ENCODE results near the gene RAB23.
A peak's percentile ranks its signal among the peaks of the same experiment; 100 is the strongest.

RAB23 gene

DNA sequence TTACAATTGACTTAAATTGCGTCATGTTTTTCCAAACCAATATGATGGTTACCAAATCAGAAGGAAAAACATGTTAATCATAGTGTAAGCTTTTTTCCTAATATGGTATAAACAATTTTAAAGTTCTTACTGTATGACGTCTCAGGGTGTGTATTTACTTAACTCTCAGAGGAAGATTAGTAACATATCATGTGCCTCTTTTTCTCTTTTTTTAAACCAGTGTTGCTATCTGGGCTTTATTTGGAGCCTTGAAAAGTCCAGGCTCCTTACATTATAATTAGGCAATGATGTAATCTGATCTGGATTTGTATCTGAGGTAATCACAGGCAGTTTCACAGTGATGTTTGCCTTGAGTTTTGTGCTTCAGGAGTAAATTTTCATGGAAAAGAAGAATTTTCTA lies 20.4 kb upstream of the RAB23 start:
- no peak for DNase-seq

DNA sequence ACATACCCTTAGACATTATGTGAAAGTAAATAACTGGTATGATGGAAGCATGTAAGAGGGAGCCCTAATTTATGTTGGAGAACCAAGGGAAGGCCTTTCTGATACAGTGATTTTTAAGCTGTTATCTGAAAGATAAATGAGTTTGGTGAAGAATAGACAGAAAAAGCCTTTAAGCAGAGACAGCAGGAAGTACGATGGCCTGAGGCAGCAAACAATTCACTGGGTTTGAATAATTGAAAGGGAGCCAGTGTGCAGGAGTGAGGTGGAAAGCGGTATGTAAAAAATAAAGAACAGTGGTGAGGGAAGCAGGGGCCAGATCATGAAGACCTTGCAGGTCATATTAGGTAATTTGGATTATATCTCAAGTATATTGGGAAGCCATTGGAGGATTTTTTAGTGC lies 4.1 kb upstream of the RAB23 start:
- no peak for DNase-seq

DNA sequence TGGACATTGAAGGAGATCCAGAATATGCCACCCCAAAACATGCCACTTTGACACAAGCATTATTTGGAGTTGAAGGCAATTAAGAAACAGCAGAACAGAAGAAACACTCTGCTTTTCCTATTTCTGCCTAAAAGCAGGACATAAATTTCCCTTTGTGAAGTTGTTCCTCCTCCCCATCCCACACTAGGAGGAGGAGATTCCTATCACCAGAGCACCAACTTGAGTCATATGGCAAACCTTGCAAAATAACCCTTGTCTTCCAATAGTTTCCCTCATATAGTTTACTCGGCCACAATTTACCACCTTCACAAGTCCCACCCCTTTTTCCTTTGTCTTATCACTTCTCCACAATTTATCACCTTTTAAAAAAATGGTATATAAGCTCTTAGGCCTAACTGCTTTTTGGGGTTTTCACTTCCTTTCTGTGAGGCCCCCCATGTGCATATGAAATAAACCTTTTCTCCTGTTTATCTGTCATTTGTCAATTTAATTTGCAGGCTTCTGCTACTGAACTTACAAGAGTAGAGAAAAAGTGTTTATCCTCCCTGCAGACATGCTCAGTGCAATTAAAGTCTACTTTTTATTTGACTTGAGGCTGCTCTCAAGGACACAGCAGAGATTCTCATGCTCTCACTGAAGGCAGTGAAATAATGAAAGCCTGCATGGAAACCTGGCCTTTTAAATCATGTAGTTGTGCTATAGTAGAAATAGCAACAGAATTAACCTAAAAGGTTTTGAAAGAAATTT lies 2.8 kb upstream of the RAB23 start:
- DNase-seq, result no peak

DNA sequence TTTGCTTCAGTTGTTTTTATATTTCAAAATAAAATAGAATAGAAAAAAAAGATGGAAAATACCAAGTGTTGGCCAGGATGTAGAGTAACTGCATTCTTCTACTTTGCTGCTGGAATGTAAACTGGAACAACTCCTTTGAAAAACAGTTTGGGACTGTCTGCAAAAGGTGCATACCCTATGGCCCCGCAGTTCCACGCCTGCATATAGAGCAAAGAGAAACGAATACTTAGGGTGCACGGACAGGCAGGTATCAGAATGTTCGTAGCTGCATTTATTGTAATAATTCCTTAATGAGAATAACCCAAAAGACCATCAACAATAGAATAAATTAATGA lies 603 bp upstream of the RAB23 start:
- no peak for DNase-seq

DNA sequence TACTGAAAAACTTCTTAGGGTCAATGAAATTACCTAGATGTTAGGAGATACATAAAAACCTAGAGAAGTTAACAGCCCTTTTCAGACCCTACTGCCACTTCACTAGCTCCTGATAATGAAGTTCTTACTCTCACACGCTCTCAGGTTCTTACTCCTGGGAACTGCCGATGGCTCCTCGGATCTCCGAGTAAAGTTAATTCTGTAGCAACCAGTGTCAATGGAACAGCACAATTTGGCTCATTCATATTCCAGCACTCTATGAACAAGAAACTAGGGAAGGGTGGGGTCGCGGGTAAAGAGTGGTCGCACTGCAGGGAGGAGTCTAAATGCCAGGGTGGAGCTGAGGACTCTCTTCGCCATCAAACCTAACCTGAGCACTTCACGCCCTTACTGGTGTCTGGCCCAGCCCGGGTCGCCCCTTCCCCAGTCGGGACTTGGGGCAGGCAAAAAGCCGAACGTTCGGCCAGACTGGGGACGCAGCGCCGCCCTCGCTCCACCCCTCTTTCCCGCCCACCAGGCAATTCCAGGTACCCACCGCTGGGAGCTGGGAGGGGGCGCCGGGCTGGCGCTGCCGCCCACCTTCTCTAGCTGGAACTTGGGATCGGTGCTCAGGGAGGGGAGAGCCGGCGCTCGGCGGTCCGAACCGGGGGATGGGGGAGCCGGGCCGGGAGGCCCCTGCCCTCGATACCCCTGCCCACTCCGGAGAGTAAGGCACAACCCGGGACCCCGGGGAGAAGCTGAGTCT lies 744 bp downstream of the RAB23 start:
- DNase-seq, result peak; percentile 81

DNA sequence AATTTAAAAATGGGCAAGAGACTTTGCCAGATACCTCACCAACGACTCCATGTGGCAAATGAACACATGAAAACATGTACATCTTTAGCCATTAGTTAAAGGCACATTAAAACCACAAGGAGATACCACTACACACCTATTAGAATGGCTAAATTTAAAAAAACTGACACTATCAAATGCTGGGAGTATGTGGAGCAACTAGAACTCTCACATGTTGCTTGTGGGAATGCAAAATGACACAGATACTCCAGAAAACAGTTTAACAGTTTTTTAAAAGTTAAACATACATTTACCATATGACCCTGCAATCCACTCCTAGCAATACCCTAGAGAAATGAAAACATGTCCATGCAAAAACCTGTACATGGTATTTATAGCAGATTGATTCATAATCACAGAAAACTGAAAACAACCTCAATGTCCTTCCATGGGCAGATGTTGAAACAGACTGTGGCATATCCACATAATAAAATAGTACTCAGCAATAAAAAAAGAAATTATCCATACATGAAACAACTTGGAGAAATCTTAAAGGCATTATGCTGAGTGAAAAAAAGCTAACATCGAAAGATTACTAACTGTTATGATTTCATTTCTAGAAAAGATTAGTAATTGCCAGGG lies 1.9 kb downstream of the RAB23 start:
- no peak for DNase-seq

DNA sequence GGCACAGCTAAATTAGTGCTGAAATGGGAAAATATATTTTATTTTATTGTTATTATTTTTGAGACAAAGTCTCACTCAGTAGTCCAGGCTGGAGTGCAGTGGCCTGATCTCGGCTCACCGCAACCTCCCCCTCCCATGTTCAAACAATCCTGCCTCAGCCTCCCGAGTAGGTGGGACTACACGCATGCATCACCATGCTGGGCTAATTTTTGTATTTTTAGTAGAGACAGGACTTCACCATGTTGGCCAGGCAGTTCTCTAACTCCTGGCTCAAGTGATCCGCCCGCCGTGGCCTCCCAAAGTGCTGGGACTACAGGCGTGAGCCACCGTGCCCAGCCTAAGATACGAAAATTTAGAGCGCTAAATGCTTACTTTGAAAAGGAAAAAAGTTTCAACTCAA lies 4.8 kb downstream of the RAB23 start:
- DNase-seq, result no peak

DNA sequence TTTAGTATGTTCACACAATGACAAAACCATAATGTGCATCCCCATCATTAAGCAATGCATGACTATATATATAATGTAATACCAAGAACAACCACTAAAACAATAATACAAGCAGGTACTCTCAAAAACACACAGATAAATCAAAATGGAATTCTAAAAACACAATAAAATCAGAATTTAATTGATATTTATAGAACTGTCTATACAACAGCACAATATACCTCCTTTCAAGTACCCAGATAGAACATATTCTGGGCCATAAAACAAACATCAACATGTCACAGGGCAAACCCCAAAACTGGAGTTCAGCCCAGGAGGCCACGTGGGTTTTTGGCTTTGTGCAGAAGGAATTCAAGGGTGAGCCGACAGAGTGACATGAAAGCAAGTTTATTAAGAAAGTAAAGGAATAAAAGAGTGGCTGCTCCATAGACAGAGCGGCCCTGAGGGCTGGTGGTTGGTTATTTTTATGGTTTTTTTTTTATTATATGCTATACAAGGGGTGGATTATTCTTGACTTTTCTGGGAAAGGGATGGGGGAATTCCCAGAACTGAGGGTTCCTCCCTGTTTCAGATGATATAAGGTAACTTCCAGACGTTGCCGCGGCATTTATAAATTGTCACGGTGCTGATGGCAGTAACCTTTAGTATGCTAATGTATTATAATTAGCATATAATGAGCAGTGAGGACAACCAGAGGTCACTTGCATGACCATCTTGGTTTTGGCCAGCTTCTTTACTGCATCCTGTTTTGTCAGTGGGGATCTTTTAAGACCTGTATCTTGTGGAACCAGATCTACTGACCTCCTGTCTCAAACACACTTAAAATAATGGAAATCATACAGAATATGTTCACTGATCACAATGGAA lies 5.6 kb downstream of the RAB23 start:
- no peak for DNase-seq

DNA sequence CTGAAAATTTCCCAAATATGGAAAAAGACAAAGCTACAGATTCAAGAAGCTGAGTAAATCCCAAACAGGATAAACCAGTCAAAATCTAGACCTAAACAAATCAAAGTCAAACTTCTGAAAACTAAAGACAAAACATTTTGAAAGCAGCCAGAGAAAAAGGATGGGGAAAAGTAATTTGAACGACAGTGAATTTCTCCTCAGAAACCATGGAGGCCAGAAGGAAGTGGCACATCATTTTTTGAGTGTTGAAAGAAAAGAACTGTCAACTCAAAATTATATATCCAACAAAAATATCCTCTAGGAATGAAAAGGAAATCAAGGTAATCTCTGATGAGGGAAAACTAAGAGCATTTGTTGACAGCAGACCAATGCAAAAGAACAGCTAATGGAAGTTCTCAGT lies 6.8 kb downstream of the RAB23 start:
- no peak for DNase-seq

DNA sequence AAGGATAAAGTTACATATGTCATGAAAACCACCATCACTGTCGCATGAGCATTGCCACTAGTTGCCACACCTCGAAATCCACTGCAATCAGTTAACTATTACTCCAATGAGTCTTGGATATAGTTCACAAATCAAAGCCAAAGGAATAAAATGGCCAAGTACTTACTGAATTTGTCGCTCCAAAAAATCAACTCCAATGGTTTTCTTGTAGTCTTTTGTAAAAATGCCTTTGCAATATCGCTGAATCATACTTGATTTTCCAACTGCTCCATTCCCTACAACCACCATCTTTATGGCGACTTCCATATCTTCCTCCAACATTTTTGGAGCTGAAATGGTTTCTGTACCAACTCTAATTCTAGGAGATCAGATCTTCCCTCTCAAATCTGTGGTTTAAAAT lies 12.0 kb downstream of the RAB23 start:
- no peak for DNase-seq

DNA sequence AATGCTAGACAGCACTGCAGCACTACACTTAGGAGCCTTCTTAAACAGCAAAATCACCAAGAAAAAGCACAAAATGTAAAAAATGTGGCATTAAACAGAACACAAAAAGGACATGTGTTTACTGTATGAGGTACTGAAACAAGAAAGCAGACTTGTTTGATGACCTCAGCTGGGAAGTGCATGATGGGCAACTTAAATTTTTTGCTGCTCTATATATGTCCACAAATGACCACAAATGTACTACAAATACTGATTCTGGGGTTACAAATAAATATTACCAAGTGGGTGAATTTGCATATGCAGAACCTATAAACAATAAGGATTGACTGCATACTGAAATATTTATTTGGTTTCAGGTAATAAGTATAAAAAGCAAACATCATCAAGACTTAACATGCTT lies 13.1 kb downstream of the RAB23 start:
- DNase-seq, result no peak

DNA sequence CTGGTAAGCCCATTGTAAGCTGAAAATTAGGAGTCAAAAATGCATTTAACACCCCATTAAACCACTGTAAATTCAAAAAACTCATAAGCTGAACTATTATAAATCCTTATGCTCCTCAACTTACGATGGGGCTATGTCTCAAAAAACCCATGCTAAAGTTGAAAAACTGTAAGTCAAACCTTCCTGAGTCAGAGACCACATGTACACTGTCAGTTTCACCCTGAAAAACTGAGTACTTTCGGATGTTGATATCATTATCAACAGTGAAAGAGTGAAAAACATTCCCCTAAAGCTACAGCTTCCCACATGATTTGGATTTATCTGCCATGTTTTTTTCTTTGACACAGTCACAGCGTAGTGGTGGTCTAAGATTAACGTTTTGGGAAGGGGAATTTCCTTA lies 14.2 kb downstream of the RAB23 start:
- no peak for DNase-seq

DNA sequence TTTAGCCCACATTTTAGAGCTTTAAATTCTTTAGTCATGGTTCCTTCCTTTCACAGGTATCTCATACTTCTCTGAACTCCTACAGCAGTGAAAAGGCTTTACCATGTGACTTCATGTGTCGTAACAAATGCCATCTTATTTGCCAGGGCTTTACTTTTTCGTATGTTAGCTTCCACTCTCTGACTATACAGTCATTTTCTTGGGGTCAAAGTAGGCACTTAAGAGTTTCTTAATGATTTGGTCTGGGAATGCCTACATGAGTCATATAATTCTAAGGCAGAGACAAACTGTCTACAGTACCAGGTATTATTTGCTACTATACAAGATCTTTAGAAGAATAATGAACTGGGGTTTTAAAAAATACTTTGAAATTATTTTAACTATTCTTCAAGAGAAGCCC lies 15.0 kb downstream of the RAB23 start:
- DNase-seq, result no peak

DNA sequence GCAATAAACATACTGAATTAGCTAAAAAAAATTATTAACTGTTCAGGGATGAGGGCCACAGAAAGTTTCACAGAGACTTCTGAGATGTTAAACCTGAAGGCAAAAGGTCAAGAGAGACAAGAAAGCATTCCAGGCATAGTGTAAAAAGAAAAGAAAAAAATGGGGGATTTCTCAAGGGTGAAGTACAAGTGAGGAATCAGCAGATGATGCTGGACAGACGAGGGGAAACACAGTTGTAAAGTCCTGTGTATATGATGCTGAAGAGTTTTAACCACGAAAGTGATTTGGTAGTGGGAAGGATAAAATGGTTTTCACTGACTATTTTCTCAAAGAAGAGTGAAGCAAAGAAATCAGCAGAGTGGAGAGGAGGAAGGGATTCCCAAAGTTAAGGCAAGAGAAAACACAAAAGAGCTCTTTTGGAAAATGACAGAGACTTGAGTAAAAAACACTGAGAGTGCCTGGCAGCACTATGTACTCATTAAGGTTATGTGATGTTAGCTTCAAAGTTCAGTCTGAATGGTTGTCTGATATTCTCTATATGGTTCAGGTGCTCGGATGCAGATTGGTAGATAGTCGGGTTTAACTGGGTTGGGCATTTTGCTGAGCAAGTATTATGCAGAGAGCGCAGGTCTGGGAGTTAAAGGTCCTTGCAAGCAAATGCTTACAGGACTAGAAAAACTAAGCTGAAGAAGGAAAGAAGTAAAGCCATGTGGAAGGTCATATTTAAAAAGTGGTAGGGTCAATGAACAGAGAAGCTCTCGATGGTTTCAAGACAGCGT lies 16.4 kb downstream of the RAB23 start:
- DNase-seq, result no peak

DNA sequence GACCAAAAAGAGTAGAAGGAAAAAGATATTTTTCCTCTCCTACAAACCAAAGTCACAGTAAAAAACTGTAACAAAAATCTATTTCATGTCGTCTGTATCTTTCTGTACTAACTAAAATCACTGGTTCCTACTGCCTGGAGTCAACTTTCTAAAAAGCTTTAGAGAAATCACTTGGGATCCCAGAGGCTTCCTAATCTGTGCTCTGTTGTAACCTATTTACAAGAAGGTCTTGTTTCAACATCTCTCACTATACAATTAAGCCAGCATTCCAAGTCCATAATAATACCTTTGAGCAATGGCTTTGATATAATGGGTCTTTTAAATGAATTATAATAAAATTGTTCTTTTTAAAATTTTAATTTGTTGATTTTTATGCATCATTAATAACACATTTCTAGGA lies 20.4 kb downstream of the RAB23 start:
- no peak for DNase-seq

DNA sequence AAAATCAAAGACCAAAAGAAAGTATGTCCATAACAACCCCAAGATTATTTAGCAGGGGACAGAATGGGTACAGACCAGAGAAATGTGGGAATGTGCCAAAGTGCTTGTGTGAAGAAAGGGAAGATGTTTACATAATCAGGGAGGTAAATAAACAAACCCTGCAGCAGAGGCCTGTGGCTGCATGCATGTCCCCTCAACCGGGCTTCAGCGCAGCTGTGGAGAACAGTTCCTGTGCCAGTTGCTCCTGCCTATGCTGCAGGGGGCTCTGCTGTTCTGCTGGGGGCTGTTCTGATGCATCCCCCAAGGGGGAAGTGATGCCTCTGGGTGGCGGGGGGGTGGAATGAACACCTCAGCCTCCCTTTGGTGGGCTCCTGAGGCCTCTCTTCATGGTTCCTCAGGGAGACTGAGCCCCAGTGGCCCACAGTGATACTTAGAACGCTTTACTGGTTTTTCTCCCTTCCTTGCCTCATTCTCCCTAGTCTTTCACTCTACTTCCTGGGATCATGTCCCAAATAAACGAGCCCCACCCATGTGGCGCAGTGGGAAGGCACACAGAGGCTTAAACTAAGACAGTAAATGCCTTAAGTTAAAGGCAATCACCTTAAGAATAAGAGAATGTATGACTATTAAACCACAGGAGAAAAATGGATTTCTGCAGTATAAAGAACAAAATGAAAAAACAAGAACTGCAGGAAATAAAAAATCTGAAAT lies 23.0 kb downstream of the RAB23 start:
- no peak for DNase-seq

DNA sequence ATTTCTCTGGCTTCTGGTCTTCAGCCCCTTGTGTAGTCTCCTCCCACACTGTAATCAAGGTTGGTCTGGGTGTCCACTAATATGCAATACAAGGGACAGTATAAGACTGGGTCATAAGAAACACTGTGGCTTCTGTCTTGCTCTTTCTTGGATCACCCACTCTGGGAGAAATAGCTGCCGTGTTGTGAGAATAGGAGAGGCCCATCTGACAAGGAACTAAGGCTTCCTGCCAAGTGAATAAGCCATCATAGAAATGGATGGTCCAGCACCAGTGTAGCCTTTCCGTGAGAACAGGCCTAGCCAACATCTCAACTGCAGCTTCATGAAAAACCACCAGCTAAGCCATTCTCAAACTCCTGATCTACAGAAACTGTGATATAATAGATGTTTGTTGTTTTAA lies 26.6 kb downstream of the RAB23 start:
- DNase-seq, result no peak

DNA sequence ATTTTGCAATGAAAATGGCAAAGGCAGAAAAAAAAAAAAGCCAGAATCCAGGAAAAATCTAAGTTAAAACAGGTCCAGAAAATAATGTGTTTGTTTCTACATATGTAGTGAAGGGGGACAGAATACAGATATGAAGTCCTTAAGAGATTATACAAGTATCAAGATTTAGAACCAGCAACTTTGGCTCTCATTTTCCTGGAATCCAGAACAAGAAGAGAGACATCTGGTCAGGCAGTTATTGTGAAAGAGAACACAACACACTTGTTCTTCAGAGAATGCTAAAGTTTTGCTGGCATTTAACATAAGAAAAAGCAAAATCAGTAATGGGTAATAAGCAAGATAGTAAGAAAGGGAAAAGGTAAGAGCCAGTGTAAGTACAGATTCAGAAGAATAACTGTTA lies 28.9 kb downstream of the RAB23 start:
- DNase-seq, result no peak

DNA sequence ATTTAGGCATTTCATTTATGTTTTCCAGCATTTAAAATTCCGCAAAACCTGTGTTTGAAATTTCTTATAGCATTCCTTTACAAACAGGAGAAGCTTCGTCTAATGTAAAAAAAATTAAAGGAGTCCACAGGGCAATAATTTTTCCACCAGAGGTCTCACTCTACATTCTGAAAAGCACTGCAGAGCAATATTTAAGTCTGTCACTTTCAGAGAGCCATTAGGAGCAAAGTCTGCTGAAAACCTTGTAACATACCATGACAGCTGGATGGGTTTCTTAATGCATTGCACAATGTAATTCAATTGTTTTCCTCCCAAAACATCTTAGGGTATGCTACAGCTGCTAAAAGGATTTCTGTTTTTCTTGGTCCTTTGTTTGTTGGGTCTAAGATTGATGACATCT lies 32.0 kb downstream of the RAB23 start:
- DNase-seq, result no peak

DNA sequence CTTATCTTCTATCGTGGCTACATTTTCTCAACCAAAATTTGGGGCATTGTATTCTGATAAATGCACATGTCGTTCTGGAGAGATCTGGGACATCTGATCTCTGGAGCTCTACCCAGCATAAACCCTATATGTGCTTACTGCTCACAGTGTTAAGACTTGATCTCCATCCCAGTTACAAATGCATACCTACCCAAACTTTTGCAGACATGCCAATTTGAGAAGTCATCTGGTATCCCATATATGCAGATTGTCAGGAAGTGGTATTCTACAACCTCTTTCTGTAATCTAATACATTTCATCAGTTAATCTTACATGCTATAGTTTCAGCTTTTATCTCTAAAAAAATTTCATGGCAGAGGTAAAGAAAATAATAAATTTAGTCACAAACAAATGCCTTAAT lies 38.8 kb downstream of the RAB23 start:
- DNase-seq, result no peak

DNA sequence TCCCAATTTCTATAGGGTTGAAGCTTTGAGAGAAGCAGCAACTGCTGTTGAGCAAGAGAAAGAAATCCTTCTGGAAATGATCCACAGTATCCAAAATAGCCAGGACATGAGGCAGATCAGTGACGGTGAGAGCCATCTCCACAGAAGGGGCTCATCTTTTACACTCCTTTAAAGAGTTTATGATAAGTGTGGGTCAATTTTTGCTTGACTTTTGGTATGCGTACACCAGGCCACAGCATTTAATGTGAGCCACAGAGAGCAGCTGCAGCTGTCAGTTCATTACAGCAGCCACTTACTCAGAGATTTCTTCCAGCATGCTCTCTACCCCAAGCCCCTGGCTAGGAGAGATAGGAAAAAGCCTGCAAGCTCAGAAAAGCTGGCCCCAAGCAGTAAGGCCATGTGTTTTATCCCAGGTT lies 40.1 kb downstream of the RAB23 start:
- DNase-seq, result no peak

DNA sequence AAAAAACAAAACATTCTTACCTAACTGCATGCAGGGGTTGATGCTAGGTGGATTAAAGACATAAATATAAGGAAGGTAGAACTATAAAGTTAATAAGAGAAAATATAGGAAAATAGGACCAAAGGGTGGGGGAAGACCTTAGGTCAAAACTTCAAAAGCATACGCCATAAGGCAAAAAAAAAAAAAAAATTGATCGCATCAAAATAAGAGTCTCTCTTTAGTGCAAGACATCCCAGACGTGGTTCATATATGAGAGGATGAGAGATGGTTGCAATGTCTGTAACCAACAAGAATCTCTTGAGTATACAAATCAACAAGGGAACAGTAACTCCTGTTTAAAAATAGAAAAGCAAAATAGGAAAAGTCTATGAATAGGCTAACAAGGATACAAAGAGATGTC lies 41.5 kb downstream of the RAB23 start:
- no peak for DNase-seq
